ENCODE measurements around the gene CIDEC.
A peak's percentile ranks its signal among the peaks of the same experiment; 100 is the strongest.
"Not testable (repeated sequence)": the region's sequence is repeated elsewhere in the genome, so short reads cannot be mapped to it uniquely, and the experiment has no call there.

Gene CIDEC

DNA sequence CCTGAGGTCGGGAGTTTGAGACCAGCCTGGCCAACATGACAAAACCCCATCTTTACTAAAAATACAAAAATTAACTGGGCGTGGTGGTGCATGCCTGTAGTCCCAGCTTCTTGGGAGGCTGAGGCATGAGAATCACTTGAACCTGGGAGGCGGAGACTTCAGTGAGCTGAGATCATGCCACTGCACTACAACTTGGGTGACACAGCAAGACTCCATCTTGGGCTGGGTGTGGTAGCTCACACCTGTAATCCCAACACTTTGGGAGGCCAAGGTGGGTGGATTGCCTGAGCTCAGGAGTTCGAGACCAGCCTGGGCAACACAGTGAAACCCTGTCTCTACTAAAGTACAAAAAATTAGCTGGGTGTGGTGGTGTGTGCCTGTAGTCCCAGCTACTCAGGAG is 3.8 kb downstream of the CIDEC start:
- not testable (repeated sequence) for DNase-seq (ENCODE audit: low read depth in 3 of 3)

DNA sequence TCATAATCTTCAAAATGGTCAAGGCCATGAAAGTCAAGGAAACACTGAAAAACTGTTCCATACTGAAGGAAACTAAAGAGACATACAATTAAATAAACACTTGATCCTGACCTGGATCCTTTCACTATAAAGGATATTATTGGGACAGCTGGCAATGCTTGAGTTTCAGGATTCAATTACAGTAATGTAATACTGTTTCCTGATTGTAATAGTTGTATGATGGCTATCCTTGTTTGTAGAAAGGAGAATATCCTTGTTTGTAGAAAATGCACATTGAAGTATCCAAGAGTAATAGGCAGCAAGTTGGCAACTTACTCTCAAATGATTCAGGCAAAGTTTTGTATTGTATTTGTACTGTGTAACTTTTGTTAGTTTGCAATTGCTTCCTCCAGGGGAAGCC is 4.6 kb downstream of the CIDEC start:
- DNase-seq (ENCODE audit: low read depth in 3 of 3) = no peak

DNA sequence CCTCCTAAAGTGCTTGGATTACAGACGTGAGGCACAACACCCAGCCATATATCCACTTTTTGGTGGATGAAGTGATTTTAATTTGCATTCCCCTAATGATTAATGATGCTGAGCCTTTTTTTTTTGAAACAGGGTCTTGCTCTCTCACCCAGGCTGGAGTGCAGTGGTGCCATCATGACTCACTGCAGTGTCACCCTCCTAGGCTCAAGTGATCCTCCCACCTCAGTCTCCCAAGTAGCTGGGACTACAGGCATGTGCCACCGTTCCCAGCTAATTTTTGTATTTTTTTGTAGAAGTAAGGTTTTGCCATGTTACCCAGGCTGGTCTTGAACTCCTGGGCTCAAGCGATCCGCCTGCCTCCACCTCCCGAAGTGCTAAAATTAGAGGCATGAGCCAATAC is 8.0 kb downstream of the CIDEC start:
- DNase-seq (ENCODE audit: low read depth in 3 of 3) = not testable (repeated sequence)

DNA sequence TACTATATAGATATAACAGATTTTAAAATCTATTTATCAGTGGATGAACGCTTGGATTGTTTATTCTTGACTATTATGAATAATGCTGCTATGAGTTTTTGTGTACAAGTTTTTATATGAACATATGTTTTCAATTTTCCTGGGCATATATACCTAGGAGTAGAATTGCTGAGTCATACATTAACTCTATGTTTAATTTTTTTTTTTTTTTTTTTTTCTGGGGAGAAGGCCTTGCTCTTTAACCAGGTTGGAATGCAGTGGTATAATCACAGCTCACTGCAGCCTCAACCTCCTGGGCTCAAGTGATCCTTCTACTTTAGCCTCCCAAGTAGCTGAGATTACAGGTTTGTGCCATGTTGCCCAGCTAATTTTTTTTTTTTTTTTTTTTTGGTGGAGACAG is 9.1 kb downstream of the CIDEC start:
- no peak for DNase-seq (ENCODE audit: low read depth in 3 of 3)

DNA sequence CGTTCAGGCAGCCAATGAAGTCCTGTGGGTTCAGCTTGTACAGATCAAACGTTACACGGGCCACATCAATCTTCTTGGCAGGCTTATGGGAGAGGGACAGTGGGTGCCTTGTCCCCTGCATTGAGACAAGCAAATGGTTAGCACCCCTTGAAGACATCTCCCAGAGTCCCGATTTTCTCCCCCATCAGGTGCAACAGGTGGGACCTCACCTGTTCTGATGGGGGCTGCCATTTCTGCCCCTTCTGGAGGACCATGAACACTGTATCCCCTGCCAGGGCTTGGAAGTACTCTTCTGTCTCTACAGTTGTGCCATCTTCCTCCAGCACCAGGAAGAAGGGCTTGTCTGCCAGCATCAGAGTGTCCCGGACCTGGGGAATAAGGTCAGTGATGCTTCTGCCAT is 10.1 kb downstream of the CIDEC start:
- no peak for DNase-seq (ENCODE audit: low read depth in 3 of 3)

DNA sequence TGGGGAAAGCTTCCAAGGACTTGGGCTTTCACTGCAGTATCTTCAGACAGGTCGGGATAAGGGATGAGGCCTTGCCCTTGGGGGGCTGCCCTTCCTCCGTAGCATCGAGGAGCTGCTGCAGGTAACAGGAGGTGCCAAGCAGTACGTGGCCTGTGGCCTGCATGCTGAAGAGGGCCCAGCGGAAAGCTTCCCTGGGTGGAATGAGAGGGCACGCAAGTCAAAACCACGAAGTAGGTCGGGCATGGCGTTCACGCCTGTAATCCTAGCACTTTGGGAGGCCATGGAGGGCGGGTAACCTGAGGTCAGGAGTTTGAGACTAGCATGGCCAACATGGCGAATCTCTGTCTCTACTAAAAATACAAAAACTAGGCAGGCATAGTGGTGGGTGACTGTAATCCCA is 12.9 kb downstream of the CIDEC start:
- DNase-seq (ENCODE audit: low read depth in 3 of 3) = no peak

DNA sequence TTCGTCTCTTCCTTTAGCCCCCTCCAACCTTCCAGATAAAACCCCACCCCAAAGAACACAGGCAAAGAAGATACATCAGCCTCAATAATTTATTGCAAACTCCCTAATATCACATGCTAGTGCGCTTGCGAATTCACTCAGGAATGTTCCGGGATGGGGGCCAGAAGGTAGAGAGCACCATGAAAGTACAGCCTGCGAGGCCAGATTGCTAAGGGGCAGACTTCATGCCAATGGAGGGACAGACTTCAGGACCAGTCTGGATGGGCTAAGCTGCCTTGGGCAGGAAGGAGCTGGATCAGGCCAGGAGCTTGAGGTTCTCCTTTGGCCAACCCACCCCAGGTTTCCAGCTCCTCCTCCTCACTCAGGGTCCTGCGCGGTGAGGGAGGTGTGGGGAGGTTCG is 13.4 kb downstream of the CIDEC start:
- DNase-seq (ENCODE audit: low read depth in 3 of 3) = no peak

DNA sequence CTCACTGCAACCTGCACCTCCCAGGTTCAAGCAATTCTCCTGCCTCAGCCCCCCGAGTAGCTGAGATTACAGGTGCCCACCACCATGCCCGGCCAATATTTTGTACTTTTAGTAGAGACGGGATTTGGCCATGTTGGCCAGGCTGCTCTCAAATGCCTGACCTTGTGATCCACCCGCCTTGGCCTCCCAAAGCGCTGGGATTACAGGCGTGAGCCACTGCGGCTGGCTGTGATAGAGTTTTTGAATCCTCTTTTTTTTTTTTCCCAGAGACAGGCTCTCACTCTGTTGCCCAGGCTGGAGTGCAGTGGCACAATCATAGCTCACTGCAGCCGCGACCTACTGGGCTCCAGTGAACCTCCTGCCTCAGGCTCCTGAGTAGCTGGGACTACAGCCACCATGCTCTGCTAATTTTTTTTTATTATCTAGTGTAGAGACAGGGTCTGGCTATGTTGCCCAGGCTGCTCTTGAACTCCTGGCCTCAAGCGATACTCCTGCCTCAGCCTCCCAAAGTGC is 14.9 kb downstream of the CIDEC start:
- DNase-seq (ENCODE audit: low read depth in 3 of 3) = not testable (repeated sequence)

DNA sequence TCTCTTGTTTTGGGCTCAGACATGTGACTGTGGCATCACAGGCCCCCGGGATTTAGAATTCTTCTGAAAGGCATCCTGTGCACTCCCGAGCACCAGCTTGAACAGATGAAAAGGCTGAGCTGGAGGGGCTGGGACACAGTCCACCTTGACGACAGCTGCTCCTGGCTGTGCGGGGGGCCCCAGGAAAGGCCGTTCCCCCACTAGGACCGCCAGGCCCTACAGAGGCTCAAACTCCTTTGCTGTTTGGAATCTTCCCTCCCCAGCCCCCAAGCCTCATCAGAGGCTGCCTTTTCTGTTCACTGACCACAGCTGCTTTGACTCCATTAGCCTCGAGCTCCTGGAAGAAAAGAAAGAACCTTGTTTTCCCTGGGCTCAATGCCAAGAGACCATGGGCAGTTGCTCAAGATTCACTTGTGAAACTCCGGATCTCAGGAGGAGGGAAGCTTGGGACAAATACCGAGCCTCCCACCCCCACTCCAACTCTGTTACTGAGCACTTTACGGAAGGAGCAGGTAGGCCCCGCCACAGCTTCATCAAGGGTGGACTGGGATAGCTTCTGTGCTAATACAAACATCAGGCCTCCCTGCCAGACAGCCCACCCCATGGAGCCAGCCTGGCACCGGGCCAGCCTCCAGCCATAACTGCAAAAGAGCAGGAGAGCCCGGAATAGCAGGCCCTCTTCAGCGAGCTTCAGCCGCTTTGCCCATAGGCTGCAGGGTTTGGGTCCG is 15.7 kb downstream of the CIDEC start:
- DNase-seq (ENCODE audit: low read depth in 3 of 3) = no peak

DNA sequence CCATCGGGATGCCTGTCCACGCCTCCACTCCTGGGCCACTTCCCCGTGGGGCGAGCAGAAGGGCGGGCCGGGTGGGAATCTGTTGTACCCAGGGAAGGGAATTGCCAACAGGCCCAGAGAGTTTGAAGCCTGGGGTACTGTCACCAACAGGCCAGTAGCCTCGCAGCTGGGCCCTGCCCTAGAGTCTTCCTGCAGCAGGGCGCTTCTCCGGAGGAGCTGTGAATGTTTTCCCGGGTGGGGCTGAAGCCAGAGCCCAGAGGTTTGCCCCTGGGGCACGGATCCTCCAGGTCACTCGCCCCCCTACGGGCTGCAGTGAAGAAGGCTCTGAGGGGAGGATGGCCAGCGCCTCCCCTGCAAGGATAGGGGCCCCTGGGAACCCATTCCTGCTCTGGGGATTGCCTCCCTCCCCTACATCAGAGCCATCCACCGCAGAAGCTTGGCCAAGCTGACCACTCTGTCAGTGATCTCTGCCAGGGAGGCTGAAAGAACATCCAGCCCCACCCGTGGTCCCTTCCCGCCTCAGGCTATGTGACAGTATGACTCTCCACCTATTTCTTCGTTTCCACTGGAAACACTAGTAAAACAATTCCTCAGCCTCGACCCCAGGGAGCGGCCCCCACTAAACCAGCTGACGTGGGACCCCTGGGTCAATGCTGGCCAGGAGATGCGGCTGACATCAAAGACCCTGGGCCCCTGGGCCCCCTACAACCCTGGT is 16.8 kb downstream of the CIDEC start:
- DNase-seq (ENCODE audit: low read depth in 3 of 3) = no peak

DNA sequence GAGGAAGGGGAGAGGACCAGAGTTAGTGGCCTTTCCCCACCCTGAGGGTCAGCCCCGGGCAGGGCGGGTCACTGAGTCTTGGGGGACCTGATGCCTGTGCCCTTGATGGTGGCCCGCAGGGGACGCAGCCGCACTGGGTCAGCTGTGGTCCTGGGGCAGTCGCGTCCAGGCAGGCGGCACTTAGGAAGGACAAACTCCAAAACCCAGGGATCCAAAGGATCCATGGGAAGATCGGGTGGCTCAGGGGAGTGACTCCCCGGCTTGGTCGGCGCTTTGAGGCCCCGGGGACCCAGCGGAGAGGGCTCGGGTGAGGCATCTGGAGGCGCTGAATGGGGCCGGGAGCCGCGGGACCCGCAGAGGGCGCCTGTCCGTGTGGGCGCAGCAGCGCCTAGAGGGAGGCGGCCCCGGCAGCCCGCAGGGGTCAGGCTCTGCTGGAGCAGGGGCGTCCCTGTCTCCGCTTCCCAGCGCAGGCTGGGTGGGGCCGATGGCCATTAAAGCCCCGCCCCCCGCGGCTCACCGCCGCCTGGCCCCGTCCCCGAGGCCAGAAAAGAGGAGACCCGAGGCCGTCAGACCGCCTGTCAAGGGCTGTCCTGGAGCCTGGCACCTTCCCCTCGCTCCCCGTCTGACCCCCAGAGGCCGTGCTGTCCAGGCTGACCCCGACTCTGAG is 17.5 kb downstream of the CIDEC start:
- DNase-seq (ENCODE audit: low read depth in 3 of 3) = peak in 1 of 3 experiments; percentile 21

DNA sequence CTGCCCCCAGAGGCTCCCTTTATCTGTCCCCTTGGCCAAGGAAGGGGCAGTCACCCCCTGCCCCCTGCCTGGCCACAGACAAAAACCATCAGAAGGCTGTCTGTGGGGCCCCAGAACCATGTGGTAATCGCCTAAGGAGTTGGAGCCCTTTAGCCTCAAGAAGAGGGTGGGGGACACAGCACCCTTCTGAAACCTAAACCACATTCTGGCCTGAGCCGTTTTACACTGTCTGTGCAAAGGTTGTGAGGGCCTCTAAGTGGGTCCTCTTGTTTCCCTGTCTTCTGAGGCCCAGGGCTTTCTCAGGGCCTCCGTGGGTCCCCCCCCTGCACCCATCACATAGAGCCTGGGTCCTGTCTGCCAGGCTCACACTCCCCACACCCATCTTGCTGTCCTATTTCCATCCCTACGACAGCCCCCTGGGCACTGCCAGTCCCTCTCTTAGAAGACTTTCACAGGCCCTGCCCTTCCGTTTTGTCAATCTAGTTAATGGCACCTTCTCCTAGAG is 18.4 kb downstream of the CIDEC start:
- no peak for DNase-seq (ENCODE audit: low read depth in 3 of 3)

DNA sequence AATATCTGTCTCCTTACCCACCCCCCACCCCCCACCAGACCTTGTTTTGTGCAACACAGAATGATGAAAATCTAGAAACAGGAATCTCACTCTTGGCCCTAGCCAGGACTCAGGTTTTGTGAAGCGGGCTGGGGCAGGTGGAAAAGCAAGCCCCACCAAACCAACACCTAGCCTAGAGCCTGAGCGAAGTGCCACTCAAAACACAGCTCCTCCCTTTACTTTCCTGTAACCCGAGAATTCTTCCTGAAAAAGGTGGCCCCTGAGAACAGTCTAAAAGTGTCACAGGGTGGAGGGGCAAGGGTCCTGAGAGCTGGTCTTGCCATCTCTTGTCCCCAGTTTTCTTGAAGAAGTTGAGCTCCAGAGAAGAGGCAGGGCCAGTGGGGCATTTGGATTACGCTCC is 18.9 kb downstream of the CIDEC start:
- no peak for DNase-seq (ENCODE audit: low read depth in 3 of 3)

DNA sequence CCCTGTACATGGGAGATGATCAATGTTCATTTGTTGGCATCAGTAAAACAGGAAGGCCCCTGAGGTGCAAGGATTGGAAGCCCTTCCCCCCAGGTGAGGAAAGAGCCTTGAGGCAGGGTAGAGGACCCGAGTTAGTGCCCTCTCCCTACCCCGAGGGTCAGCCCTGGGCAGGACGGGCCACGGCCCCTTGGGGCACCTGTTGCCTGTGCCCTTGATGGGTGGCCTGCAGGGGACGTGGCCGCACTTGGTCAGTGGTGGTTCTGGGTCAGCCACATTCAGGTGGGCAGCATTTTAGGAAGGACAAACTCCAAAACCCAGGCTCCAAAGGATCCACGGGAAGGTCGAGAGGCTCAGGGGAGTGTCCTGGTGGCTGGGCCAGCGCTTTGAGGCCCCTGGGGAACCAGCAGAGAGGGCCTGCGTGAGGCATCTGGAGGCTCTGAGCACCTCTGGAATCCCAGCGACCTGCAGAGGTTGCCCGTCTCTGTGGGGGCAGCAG is 20.5 kb downstream of the CIDEC start:
- DNase-seq (ENCODE audit: low read depth in 3 of 3) = no peak

DNA sequence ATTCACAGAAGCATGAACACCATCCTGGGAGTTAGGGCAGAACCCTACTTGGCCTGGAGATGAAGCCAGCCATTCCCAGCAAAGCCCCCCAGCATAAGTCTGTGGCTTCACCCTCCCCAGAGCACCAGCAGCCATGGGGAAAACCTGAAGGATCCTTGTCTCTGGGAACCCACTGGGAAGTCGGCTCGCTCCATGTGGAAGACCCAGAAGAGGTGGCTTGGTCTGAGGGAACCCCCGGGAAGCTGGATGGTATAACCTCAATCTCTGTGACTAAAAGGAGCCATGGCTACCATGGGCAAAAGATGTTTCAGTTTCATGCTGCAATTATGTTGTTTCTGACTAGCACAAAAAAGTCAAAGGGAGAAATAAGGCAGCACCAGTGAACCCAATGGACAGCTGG is 24.5 kb downstream of the CIDEC start:
- DNase-seq (ENCODE audit: low read depth in 3 of 3) = no peak

DNA sequence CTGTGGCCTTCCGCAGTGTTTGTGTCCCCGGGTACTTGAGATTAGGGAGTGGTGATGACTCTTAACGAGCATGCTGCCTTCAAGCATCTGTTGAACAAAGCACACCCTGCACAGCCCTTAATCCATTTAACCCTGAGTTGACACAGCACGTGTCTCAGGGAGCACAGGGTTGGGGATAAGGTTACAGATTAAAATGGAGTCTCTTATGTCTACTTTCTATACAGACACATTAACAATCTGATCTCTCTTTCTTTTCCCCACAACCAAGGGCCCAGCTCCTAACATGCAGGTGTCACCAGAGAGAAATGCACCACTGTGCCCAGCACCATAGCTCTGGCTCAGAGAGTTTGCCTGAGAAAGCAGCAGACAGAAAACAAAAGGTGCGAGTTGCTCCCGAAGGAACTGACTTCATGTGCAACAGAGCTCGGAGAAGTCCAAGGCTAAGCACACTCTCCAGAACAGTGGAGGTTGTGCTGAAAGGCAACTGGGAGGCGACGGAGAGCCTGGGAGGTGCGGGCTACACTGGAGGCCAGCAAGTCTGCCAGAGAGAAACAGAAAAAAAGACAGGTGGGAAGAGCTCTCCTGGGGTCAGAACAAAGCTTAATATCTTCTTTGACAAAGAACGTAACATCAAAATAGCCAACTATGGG is 25.6 kb downstream of the CIDEC start:
- not testable (repeated sequence) for DNase-seq (ENCODE audit: low read depth in 3 of 3)

DNA sequence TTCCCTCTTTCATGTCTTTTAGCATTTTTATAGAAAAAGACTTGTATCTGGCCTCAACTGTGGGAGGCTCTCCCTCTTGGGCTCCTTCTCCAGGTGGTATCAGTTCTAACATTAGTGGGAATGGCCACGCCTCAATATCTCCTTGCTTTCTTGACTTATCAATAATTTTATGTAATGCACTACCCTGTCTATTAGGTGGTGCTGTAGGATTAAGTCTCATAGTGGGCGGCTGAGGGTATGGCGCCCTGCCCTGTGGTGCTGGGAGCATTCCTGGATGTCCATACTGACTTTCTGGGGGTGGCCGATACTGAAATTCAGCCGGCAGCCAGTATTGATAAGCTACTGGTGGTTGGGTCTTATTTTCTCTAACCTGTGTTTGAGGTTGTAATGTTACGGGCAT is 27.5 kb downstream of the CIDEC start:
- DNase-seq (ENCODE audit: low read depth in 3 of 3) = no peak

DNA sequence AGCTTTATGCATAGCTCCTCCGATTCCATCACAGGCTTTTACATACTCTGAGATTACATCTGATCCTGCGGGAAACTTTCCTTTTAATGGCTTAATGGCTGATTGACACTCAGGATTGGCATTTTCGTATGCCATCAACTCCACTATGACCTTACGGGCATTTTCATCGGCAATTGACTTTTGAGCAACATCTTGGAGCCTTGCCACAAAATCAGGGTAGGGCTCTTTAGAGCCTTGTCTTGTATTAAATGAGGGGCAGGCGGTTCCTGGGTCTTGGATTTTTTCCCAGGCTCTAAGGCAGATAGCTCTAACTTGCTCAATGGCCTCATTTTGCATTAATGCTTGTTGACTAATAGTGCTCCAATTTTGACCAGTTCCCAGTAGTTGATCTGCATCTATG is 28.1 kb downstream of the CIDEC start:
- not testable (repeated sequence) for DNase-seq (ENCODE audit: low read depth in 3 of 3)

DNA sequence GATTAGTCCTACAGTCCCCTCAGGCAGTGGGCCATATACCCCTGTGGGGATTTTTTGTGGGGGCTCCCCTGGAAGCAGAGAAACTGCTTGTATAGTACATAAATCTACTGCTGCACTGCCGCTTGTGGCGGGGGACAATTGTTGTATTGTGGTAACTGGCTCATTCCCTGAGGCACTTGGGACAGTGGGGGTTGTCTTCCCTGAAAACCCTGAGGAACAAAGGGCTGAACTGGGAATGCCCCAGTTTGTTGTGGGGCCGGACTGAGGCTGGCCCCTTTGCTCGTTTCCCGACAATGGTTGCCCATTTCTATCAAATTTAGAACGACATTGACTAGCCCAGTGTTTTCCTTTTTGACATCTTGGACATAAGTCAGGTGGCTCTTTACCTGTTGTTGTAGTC is 28.7 kb downstream of the CIDEC start:
- not testable (repeated sequence) for DNase-seq (ENCODE audit: low read depth in 3 of 3)

DNA sequence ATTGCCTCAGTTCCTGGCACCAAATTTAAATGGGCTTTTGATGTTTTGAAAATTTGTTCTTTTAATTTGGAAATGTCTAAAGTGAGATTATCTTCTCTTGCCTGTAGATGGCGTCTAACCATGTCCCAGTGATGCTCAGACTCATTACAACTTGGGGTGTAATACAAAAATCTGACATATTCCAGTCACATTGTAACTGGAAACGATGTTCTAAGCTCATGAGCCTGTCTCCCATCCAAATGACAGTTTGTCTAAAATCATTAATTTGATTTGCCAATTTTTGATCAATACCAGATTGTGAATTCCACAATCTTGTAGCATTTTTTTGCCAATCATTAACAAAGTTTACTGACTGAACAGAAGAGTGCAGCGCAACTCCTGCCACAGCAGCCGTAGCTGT is 31.2 kb downstream of the CIDEC start:
- DNase-seq (ENCODE audit: low read depth in 3 of 3) = not testable (repeated sequence)

DNA sequence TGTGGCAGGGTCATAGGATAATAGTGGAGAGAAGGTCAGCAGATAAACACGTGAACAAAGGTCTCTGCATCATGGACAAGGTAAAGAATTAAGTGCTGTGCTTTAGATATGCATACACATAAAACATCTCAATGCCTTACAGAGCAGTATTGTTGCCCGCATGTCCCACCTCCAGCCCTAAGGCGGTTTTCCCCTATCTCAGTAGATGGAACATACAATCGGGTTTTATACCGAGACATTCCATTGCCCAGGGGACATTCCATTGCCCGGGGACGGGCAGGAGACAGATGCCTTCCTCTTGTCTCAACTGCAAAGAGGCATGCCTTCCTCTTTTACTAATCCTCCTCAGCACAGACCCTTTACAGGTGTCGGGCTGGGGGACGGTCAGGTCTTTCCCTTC is 32.2 kb downstream of the CIDEC start:
- DNase-seq (ENCODE audit: low read depth in 3 of 3) = not testable (repeated sequence)
